A549 (cell line): ENCODE measurements around the gene SLITRK5. TPM values are rescaled to one million over a fixed set of nuclear protein-coding genes. Genes with fewer than 3 reads are reported as not detected.

Experiments
- ATAC-seq, 2 experiments: fragments of 200-7000 bp in 1 of 2; fragments of >200 bp in 1 of 2; cut with Nextera tagmentation in 1 of 2; cut with Tn5 transposase in 1 of 2; 3 replicates each; pipeline versions ENCODE4 v1.8.0 to v1.9.1; 2018 to 2020; ENCODE audit warnings: mild to moderate bottlenecking in 1 of 2, moderate library complexity in 1 of 2
- CTCF ChIA-PET: fragments of 300-600 bp; sonication (Branson Sonifier 250); formaldehyde crosslinking; extraction: SDS; loops from one replicate; lab custom pipeline; 2021; ENCODE audit warnings: antibody characterized with exemption, inconsistent platforms; lab: Yijun Ruan, JAX
- POLR2A ChIA-PET: fragments of 350-600 bp; formaldehyde crosslinking; extraction: SDS; loops from one replicate; lab custom pipeline; 2021; ENCODE audit warnings: antibody characterized with exemption, inconsistent platforms; lab: Yijun Ruan, JAX
- DNase-seq, 2 experiments: peaks; one replicate each; pipeline versions ENCODE4 v3.0.0 to v3.0.0-alpha.2; 2011 to 2016; ENCODE audit warnings: low read depth in 1 of 2, low spot score in 1 of 2
- FAIRE-seq: peaks from 2 replicates; lab custom pipeline; 2011; peaks lifted over from hg19 to GRCh38; lab: Jason Lieb, UNC
- H3K27ac ChIP-seq, 2 experiments: fragments of >200 bp; sonication (Bioruptor Twin); formaldehyde crosslinking; 3 replicates each; pipeline ENCODE4 v1.5.1; 2016 to 2017
- H3K4me1 ChIP-seq: fragments of >200 bp; sonication (Bioruptor Twin); formaldehyde crosslinking; 3 replicates; pipeline ENCODE4 v1.6.1; 2016
- H3K4me2 ChIP-seq: fragments of >200 bp; sonication (Bioruptor Twin); formaldehyde crosslinking; 3 replicates; pipeline ENCODE4 v1.6.1; 2016
- H3K4me3 ChIP-seq: fragments of >200 bp; sonication (Bioruptor Twin); formaldehyde crosslinking; 3 replicates; pipeline ENCODE4 v1.5.1; 2016
- H3K9me3 ChIP-seq: fragments of >200 bp; sonication (Bioruptor Twin); formaldehyde crosslinking; 3 replicates; pipeline ENCODE4 v1.6.1; 2016
- BCL3 ChIP-seq: fragments of >200 bp; sonication (Bioruptor Twin); formaldehyde crosslinking; IDR thresholded peaks from 3 replicates; pipeline ENCODE4 v1.6.1; 2016
- BHLHE40 ChIP-seq: IDR thresholded peaks from 2 replicates; pipeline ENCODE4 v1.6.1; 2012; ENCODE audit warnings: low read depth, low read length, inconsistent platforms
- CBX2 ChIP-seq: fragments of 200-600 bp; sonication (generic); IDR thresholded peaks from 2 replicates; pipeline ENCODE4 v1.6.1; 2016; ENCODE audit warnings: low read depth, mild to moderate bottlenecking, borderline replicate concordance
- CBX8 ChIP-seq: fragments of 200-600 bp; sonication (generic); IDR thresholded peaks from 2 replicates; pipeline ENCODE4 v1.6.1; 2016
- CHD4 ChIP-seq: fragments of 200-600 bp; sonication (generic); IDR thresholded peaks from 2 replicates; pipeline ENCODE4 v1.6.1; 2016; ENCODE audit warnings: antibody characterized with exemption, mild to moderate bottlenecking, borderline replicate concordance
- CTCF ChIP-seq: fragments of >200 bp; sonication (Bioruptor Twin); formaldehyde crosslinking; IDR thresholded peaks from 3 replicates; pipeline ENCODE4 v1.5.1; 2016
- EHMT2 ChIP-seq: fragments of 200-600 bp; sonication (generic); IDR thresholded peaks from 2 replicates; pipeline ENCODE4 v1.6.1; 2016; ENCODE audit warnings: antibody characterized with exemption, low read depth, mild to moderate bottlenecking, moderate library complexity
- EP300 ChIP-seq, 2 experiments: fragments of >200 bp; sonication (Bioruptor Twin); formaldehyde crosslinking; IDR thresholded peaks; 2 replicates in 1 of 2; 3 replicates in 1 of 2; pipeline ENCODE4 v1.6.1; 2016 to 2017
- ESRRA ChIP-seq: fragments of 150-350 bp; IDR thresholded peaks from 2 replicates; pipeline ENCODE4 v1.6.1; 2014; ENCODE audit warnings: mild to moderate bottlenecking, low read length, borderline replicate concordance
- FOSB ChIP-seq: fragments of 250-450 bp; sonication (Bioruptor Pico); IDR thresholded peaks from 2 replicates; pipeline ENCODE4 v1.5.0; 2020; ENCODE audit warnings: mild to moderate bottlenecking, moderate library complexity
- FOXS1 ChIP-seq: fragments of 250-450 bp; sonication (Bioruptor Pico); IDR thresholded peaks from 2 replicates; pipeline ENCODE4 v1.5.0; 2020; ENCODE audit warnings: mild to moderate bottlenecking, moderate library complexity
- HOXA7 ChIP-seq: fragments of 250-450 bp; sonication (Bioruptor Pico); IDR thresholded peaks from 2 replicates; pipeline ENCODE4 v1.5.0; 2020; ENCODE audit warnings: mild to moderate bottlenecking, moderate library complexity
- JUN ChIP-seq, 2 experiments: fragments of >200 bp; sonication (Bioruptor Twin); formaldehyde crosslinking; IDR thresholded peaks; 2 replicates in 1 of 2; 3 replicates in 1 of 2; pipeline ENCODE4 v1.6.1; 2016 to 2017
- KDM1A ChIP-seq: fragments of 200-600 bp; sonication (generic); IDR thresholded peaks from 2 replicates; pipeline ENCODE4 v1.6.1; 2016; ENCODE audit warnings: low read depth, mild to moderate bottlenecking
- KDM5A ChIP-seq: fragments of 200-600 bp; sonication (generic); IDR thresholded peaks from 2 replicates; pipeline ENCODE4 v1.6.1; 2016; ENCODE audit warnings: antibody characterized with exemption, mild to moderate bottlenecking
- MAFK ChIP-seq: fragments of 450-650 bp; IDR thresholded peaks from 2 replicates; pipeline ENCODE4 v1.6.1; 2014; ENCODE audit not compliant: partially characterized antibody
- NPAS2 ChIP-seq: fragments of 250-450 bp; sonication (Bioruptor Pico); IDR thresholded peaks from 2 replicates; pipeline ENCODE4 v1.8.0; 2022; ENCODE audit warnings: mild to moderate bottlenecking, moderate library complexity, borderline replicate concordance
- NR3C1 ChIP-seq: fragments of >200 bp; sonication (Bioruptor Twin); formaldehyde crosslinking; IDR thresholded peaks from 3 replicates; pipeline ENCODE4 v1.6.1; 2017
- PHF8 ChIP-seq: fragments of 200-600 bp; sonication (generic); IDR thresholded peaks from 2 replicates; pipeline ENCODE4 v1.6.1; 2016; ENCODE audit warnings: low read depth, mild to moderate bottlenecking, antibody characterized with exemption, moderate library complexity, borderline replicate concordance
- RAD21 ChIP-seq, 2 experiments: fragments of >200 bp in 1 of 2; sonication (Bioruptor Twin) in 1 of 2; formaldehyde crosslinking in 1 of 2; IDR thresholded peaks in 1 of 2; conservative IDR thresholded peaks in 1 of 2; 2 replicates in 1 of 2; 3 replicates in 1 of 2; pipeline ENCODE4 v1.6.1; 2012 to 2018; ENCODE audit warnings: inconsistent platforms in 1 of 2
- RARB ChIP-seq: fragments of 250-450 bp; sonication (Bioruptor Pico); IDR thresholded peaks from 2 replicates; pipeline ENCODE4 v1.8.0; 2021; ENCODE audit warnings: mild to moderate bottlenecking, moderate library complexity
- SMC3 ChIP-seq: fragments of >200 bp; sonication (Bioruptor Twin); formaldehyde crosslinking; IDR thresholded peaks from 3 replicates; pipeline ENCODE4 v1.6.1; 2018; ENCODE audit warnings: inconsistent platforms
- TP53 ChIP-seq: fragments of 250-450 bp; sonication (Bioruptor Pico); IDR thresholded peaks from 2 replicates; pipeline ENCODE4 v1.5.0; 2021; ENCODE audit warnings: mild to moderate bottlenecking, moderate library complexity
- ZNF302 ChIP-seq: fragments of 250-450 bp; sonication (Bioruptor Pico); IDR thresholded peaks from 2 replicates; pipeline ENCODE4 v1.9.0; 2021; ENCODE audit warnings: inconsistent platforms, mild to moderate bottlenecking, moderate library complexity
- ZSCAN20 ChIP-seq: fragments of 250-450 bp; sonication (Bioruptor Pico); IDR thresholded peaks from 2 replicates; pipeline ENCODE4 v1.8.0; 2022; ENCODE audit warnings: mild to moderate bottlenecking, moderate library complexity
- WGBS: methylation state at CpG from one replicate; pipeline ENCODE4 v1.1.6; 2017; ENCODE audit errors: missing lambda C conversion rate; 5-methylcytosine and 5-hydroxymethylcytosine counted together
- polyA plus RNA-seq, 4 experiments: library from polyadenylated mRNA; depleted of rRNA in 3 of 4; stranded (reverse); fragments of >200 nt; fragmentation: RNase III in 1 of 4; extraction: RNeasy Plus Mini Kit Qiagen cat#74134 plus additional on column Dnase treatment in 1 of 4; gene quantifications; 2 replicates in 3 of 4; 3 replicates in 1 of 4; pipeline ENCODE4 v1.2.3, GENCODE V29; 2011 to 2017
- TF ChIP-seq, protein P1 (sequence below): IDR thresholded peaks from 2 replicates; pipeline ENCODE4 v1.6.1; 2012
- TF ChIP-seq, protein P2 (sequence below): fragments of 250-450 bp; sonication (Bioruptor Pico); IDR thresholded peaks from 2 replicates; pipeline ENCODE4 v1.5.0; 2021; ENCODE audit warnings: mild to moderate bottlenecking, moderate library complexity, borderline replicate concordance

The SLITRK5 gene
- polyA plus RNA-seq, 2 of the 4 experiments (the other 2 are of a cell fraction) = 0.22 to 0.28 TPM

- ATAC-seq (peak; percentile 41 to 64; a peak in 5 of 6 replicates), FAIRE-seq (no peak), DNase-seq (no peak)
- no peaks in the 10 kb centered on the region for H3K9me3 ChIP-seq
- WGBS = 13% methylated on average over 21 of the region's 60 CpGs
- H3K4me3 ChIP-seq = peak overlapping the region; percentile 57
- TF ChIP-seq KDM5A (no peak), FOXS1 (CRISPR knock-in tag) (no peak), TP53 (CRISPR knock-in tag) (no peak), RARB (no peak), BCL3 (no peak), NPAS2 (CRISPR knock-in tag) (no peak), BHLHE40 (no peak), RAD21 (conservative IDR thresholded peaks at IDR 0.05 in 1 of 2, IDR thresholded peaks at IDR 0.05 in 1 of 2) (no peak)
- CTCF ChIA-PET = no interaction called here
- H3K27ac ChIP-seq = peak overlapping the region; percentile 53 to 78
- peak overlapping the region; percentile 98 for H3K4me2 ChIP-seq
- peaks cover 11% of the 10 kb centered on the region; the same call in 2 of the 3 replicates for H3K4me1 ChIP-seq
- POLR2A ChIA-PET = no interaction called here
Observed at GRCh38 chr13:87677496-87678371, 6.6 kb downstream of the SLITRK5 start.

DNA sequence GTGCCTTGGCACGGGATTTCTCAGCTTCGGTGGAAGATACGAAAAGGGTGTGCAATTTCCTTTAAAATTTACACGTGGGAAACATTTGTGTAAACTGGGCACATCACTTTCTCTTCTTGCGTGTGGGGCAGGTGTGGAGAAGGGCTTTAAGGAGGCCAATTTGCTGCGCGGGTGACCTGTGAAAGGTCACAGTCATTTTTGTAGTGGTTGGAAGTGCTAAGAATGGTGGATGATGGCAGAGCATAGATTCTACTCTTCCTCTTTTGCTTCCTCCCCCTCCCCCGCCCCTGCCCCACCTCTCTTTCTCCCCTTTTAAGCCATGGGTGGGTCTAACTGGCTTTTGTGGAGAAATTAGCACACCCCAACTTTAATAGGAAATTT lies 7.2 kb downstream of the SLITRK5 start:
- TF ChIP-seq MAFK = no peak
- no peak for TF ChIP-seq ESRRA
- TF ChIP-seq KDM1A = no peak
- TF ChIP-seq, protein P1, sequence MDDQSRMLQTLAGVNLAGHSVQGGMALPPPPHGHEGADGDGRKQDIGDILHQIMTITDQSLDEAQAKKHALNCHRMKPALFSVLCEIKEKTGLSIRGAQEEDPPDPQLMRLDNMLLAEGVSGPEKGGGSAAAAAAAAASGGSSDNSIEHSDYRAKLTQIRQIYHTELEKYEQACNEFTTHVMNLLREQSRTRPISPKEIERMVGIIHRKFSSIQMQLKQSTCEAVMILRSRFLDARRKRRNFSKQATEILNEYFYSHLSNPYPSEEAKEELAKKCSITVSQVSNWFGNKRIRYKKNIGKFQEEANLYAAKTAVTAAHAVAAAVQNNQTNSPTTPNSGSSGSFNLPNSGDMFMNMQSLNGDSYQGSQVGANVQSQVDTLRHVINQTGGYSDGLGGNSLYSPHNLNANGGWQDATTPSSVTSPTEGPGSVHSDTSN = no peak
- TF ChIP-seq EP300 (IDR thresholded peaks at IDR 0.05) = no peak
- no peak for TF ChIP-seq CBX2
- TF ChIP-seq HOXA7 (CRISPR knock-in tag) = no peak
- TF ChIP-seq CBX8 = no peak
- TF ChIP-seq ZSCAN20 (CRISPR knock-in tag) = no peak
- no peak for TF ChIP-seq ZNF302 (CRISPR knock-in tag)
- TF ChIP-seq, protein P2, sequence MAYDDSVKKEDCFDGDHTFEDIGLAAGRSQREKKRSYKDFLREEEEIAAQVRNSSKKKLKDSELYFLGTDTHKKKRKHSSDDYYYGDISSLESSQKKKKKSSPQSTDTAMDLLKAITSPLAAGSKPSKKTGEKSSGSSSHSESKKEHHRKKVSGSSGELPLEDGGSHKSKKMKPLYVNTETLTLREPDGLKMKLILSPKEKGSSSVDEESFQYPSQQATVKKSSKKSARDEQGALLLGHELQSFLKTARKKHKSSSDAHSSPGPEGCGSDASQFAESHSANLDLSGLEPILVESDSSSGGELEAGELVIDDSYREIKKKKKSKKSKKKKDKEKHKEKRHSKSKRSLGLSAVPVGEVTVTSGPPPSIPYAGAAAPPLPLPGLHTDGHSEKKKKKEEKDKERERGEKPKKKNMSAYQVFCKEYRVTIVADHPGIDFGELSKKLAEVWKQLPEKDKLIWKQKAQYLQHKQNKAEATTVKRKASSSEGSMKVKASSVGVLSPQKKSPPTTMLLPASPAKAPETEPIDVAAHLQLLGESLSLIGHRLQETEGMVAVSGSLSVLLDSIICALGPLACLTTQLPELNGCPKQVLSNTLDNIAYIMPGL (CRISPR knock-in tag) = no peak
- peak overlapping the region; percentile 98 for H3K4me2 ChIP-seq
- peaks cover 9% of the 10 kb centered on the region; the same call in 2 of the 3 replicates for H3K4me1 ChIP-seq
- ATAC-seq (peak; percentile 41 to 62; a peak in 4 of 6 replicates), FAIRE-seq (no peak), DNase-seq (no peak)
- WGBS = 8% methylated on average over 7 of the region's 8 CpGs
- ChIA-PET CTCF (no interaction called here), POLR2A (no interaction called here)
- peak overlapping the region; percentile 53 to 78 for H3K27ac ChIP-seq
- H3K4me3 ChIP-seq = peak overlapping the region; percentile 57
- no peaks in the 10 kb centered on the region for H3K9me3 ChIP-seq

DNA sequence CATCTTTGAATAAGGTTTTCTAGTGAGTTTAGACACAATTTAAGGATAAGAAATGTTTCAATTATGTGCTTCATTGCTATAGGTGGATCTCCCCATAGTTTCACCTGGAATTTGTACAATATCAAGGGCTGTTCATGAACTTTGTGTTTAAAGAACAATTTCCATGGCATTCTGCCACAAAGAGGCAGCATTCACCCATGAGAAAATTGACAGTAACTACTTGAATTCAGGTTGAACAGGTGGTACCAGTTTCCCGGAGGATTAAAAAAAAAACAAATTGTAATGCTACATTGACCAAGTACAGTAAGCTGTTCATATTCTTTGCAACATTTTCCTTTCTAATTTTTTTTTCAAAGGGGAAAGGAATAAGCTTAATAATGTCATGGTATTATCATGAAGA lies 9.1 kb downstream of the SLITRK5 start:
- H3K4me1 ChIP-seq = peaks cover 17% of the 10 kb centered on the region; the same call in 2 of the 3 replicates
- TF ChIP-seq NR3C1 (no peak), EHMT2 (no peak), RAD21 (conservative IDR thresholded peaks at IDR 0.05 in 1 of 2, IDR thresholded peaks at IDR 0.05 in 1 of 2) (peak; percentile 59), BHLHE40 (no peak), SMC3 (peak; percentile 35; the same call in 1 of the 3 replicates), FOSB (CRISPR knock-in tag) (no peak), CTCF (peak; percentile 41), ZSCAN20 (CRISPR knock-in tag) (no peak), JUN (IDR thresholded peaks at IDR 0.05) (no peak), PHF8 (no peak), CHD4 (no peak)
- FAIRE-seq = no peak
- ChIA-PET POLR2A (no interaction called here), CTCF (interaction anchor here (0.8 to 1.3 kb wide), 2 partner anchors 9 to 20 kb away, joined by 4 read pairs; partner anchors contain the start of gene SLITRK5)
- H3K27ac ChIP-seq = no peak overlapping the region
- DNase-seq = peak in 1 of 2 experiments; percentile 36
- no peak for ATAC-seq
- no peaks in the 10 kb centered on the region for H3K9me3 ChIP-seq
- H3K4me2 ChIP-seq = no peak overlapping the region
- 5% methylated on average over 1 of the region's 1 CpG for WGBS
- H3K4me3 ChIP-seq = no peak overlapping the region
